Measurements from ENCODE around the gene RNF41. TPM values are rescaled to one million over a fixed set of nuclear protein-coding genes. Genes with fewer than 3 reads are reported as not detected.
A peak's percentile ranks its signal among the peaks of the same experiment; 100 is the strongest.

RNF41 gene
- total and polyA plus RNA-seq, 2 of the 13 experiments (the other 11 are each of a cell fraction or from before 2014, with no cell fraction given): 27.1 to 39.4 TPM

DNA sequence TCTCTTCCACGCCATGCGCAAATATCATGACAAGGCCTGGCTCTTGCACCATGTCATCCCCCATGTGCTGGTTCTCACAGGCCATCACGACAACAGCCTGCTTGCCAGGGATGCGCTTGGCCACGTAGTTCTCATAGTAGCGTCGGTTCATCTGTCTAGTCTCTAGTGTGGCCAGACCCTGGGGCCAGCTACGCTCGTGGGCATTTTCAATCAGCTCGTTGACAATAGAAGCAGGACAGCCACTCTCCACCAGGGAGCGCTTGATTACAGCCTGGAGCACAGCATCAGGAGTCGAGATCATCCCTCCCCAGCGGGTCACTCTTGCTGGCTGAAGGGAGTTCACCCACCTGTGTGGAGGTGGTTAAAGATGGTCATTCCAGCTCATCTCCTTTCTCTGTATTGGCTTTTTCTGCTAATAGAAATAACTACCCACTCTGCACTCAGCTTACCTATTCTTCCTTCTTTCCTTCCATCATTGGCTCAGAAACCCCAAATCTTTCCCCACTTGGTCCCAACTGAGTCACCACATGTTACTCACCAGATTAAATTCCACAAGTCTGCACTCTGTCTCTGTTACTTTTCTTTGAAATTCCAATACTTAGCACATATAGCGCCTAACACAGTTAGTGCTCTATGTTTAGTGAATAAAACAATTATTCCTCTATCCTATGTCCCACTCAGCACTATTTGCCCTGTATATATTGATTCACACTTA, 15.1 kb downstream of the RNF41 start (continued):
- TF ChIP-seq, protein P1, sequence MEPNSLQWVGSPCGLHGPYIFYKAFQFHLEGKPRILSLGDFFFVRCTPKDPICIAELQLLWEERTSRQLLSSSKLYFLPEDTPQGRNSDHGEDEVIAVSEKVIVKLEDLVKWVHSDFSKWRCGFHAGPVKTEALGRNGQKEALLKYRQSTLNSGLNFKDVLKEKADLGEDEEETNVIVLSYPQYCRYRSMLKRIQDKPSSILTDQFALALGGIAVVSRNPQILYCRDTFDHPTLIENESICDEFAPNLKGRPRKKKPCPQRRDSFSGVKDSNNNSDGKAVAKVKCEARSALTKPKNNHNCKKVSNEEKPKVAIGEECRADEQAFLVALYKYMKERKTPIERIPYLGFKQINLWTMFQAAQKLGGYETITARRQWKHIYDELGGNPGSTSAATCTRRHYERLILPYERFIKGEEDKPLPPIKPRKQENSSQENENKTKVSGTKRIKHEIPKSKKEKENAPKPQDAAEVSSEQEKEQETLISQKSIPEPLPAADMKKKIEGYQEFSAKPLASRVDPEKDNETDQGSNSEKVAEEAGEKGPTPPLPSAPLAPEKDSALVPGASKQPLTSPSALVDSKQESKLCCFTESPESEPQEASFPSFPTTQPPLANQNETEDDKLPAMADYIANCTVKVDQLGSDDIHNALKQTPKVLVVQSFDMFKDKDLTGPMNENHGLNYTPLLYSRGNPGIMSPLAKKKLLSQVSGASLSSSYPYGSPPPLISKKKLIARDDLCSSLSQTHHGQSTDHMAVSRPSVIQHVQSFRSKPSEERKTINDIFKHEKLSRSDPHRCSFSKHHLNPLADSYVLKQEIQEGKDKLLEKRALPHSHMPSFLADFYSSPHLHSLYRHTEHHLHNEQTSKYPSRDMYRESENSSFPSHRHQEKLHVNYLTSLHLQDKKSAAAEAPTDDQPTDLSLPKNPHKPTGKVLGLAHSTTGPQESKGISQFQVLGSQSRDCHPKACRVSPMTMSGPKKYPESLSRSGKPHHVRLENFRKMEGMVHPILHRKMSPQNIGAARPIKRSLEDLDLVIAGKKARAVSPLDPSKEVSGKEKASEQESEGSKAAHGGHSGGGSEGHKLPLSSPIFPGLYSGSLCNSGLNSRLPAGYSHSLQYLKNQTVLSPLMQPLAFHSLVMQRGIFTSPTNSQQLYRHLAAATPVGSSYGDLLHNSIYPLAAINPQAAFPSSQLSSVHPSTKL (CRISPR knock-in tag; IDR thresholded peaks at IDR 0.05): no peak
- TF ChIP-seq, protein P2, sequence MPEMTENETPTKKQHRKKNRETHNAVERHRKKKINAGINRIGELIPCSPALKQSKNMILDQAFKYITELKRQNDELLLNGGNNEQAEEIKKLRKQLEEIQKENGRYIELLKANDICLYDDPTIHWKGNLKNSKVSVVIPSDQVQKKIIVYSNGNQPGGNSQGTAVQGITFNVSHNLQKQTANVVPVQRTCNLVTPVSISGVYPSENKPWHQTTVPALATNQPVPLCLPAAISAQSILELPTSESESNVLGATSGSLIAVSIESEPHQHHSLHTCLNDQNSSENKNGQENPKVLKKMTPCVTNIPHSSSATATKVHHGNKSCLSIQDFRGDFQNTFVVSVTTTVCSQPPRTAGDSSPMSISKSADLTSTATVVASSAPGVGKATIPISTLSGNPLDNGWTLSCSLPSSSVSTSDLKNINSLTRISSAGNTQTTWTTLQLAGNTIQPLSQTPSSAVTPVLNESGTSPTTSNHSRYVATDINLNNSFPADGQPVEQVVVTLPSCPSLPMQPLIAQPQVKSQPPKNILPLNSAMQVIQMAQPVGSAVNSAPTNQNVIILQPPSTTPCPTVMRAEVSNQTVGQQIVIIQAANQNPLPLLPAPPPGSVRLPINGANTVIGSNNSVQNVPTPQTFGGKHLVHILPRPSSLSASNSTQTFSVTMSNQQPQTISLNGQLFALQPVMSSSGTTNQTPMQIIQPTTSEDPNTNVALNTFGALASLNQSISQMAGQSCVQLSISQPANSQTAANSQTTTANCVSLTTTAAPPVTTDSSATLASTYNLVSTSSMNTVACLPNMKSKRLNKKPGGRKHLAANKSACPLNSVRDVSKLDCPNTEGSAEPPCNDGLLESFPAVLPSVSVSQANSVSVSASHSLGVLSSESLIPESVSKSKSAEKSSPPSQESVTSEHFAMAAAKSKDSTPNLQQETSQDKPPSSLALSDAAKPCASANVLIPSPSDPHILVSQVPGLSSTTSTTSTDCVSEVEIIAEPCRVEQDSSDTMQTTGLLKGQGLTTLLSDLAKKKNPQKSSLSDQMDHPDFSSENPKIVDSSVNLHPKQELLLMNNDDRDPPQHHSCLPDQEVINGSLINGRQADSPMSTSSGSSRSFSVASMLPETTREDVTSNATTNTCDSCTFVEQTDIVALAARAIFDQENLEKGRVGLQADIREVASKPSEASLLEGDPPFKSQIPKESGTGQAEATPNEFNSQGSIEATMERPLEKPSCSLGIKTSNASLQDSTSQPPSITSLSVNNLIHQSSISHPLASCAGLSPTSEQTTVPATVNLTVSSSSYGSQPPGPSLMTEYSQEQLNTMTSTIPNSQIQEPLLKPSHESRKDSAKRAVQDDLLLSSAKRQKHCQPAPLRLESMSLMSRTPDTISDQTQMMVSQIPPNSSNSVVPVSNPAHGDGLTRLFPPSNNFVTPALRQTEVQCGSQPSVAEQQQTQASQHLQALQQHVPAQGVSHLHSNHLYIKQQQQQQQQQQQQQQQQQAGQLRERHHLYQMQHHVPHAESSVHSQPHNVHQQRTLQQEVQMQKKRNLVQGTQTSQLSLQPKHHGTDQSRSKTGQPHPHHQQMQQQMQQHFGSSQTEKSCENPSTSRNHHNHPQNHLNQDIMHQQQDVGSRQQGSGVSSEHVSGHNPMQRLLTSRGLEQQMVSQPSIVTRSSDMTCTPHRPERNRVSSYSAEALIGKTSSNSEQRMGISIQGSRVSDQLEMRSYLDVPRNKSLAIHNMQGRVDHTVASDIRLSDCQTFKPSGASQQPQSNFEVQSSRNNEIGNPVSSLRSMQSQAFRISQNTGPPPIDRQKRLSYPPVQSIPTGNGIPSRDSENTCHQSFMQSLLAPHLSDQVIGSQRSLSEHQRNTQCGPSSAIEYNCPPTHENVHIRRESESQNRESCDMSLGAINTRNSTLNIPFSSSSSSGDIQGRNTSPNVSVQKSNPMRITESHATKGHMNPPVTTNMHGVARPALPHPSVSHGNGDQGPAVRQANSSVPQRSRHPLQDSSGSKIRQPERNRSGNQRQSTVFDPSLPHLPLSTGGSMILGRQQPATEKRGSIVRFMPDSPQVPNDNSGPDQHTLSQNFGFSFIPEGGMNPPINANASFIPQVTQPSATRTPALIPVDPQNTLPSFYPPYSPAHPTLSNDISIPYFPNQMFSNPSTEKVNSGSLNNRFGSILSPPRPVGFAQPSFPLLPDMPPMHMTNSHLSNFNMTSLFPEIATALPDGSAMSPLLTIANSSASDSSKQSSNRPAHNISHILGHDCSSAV (CRISPR knock-in tag; IDR thresholded peaks at IDR 0.05; ENCODE audit: borderline replicate concordance): no peak
- TF ChIP-seq, protein P3, sequence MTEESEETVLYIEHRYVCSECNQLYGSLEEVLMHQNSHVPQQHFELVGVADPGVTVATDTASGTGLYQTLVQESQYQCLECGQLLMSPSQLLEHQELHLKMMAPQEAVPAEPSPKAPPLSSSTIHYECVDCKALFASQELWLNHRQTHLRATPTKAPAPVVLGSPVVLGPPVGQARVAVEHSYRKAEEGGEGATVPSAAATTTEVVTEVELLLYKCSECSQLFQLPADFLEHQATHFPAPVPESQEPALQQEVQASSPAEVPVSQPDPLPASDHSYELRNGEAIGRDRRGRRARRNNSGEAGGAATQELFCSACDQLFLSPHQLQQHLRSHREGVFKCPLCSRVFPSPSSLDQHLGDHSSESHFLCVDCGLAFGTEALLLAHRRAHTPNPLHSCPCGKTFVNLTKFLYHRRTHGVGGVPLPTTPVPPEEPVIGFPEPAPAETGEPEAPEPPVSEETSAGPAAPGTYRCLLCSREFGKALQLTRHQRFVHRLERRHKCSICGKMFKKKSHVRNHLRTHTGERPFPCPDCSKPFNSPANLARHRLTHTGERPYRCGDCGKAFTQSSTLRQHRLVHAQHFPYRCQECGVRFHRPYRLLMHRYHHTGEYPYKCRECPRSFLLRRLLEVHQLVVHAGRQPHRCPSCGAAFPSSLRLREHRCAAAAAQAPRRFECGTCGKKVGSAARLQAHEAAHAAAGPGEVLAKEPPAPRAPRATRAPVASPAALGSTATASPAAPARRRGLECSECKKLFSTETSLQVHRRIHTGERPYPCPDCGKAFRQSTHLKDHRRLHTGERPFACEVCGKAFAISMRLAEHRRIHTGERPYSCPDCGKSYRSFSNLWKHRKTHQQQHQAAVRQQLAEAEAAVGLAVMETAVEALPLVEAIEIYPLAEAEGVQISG (CRISPR knock-in tag; IDR thresholded peaks at IDR 0.05): 0 out of 2 replicates have a peak, but pooled peaks have one; percentile 20
- TF ChIP-seq KDM2A (CRISPR knock-in tag; IDR thresholded peaks at IDR 0.05; ENCODE audit: borderline replicate concordance, low read depth): peak; percentile 20; the same call in 1 of the 2 replicates
- TF ChIP-seq, protein P4, sequence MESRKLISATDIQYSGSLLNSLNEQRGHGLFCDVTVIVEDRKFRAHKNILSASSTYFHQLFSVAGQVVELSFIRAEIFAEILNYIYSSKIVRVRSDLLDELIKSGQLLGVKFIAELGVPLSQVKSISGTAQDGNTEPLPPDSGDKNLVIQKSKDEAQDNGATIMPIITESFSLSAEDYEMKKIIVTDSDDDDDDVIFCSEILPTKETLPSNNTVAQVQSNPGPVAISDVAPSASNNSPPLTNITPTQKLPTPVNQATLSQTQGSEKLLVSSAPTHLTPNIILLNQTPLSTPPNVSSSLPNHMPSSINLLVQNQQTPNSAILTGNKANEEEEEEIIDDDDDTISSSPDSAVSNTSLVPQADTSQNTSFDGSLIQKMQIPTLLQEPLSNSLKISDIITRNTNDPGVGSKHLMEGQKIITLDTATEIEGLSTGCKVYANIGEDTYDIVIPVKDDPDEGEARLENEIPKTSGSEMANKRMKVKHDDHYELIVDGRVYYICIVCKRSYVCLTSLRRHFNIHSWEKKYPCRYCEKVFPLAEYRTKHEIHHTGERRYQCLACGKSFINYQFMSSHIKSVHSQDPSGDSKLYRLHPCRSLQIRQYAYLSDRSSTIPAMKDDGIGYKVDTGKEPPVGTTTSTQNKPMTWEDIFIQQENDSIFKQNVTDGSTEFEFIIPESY (CRISPR knock-in tag; IDR thresholded peaks at IDR 0.05): peak; percentile 34; the same call in 1 of the 2 replicates
- TF ChIP-seq FLYWCH1 (CRISPR knock-in tag; IDR thresholded peaks at IDR 0.05): no peak
- TF ChIP-seq SMC3 (IDR thresholded peaks at IDR 0.05; ENCODE audit: low read length): peak; percentile 78; the same call in 1 of the 2 replicates
- TF ChIP-seq, protein P5, sequence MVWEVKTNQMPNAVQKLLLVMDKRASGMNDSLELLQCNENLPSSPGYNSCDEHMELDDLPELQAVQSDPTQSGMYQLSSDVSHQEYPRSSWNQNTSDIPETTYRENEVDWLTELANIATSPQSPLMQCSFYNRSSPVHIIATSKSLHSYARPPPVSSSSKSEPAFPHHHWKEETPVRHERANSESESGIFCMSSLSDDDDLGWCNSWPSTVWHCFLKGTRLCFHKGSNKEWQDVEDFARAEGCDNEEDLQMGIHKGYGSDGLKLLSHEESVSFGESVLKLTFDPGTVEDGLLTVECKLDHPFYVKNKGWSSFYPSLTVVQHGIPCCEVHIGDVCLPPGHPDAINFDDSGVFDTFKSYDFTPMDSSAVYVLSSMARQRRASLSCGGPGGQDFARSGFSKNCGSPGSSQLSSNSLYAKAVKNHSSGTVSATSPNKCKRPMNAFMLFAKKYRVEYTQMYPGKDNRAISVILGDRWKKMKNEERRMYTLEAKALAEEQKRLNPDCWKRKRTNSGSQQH (CRISPR knock-in tag; IDR thresholded peaks at IDR 0.05; ENCODE audit: low read depth): 0 out of 2 replicates have a peak, but pooled peaks have one; percentile 36
- TF ChIP-seq KDM4B (CRISPR knock-in tag; IDR thresholded peaks at IDR 0.05): no peak

All from HepG2 (cell line).